ENCODE data around the gene NUDT15. TPM values are rescaled to one million over a fixed set of nuclear protein-coding genes. Genes with fewer than 3 reads are reported as not detected.

NUDT15 gene
- total RNA-seq, 1 experiment from 2014 or later = 38.6 TPM

DNA sequence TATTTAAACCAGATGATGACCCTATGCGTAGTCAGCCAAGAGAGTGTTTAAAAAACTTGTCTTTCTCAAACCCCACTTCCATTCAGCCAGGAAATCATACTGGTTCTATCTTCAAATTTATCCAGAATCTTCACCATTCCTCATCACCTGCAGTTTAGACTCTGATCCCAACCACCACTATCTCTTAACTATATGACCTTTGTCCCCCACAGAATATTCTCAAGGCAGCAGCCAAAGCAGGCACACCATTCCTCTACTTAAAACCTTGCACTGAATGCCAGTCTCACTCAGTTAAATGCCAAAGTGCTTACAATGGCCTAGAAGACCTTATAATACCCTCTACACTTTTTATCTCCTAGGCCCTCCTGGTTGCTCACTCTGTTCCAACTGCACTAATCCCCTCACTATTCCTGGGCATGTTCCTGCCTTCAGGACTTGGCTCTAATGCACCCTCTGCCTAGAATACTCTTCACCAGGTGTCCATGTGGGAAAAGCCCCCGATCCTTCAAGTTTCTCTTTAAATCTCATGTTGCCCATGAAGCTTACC, 46.5 kb upstream of the NUDT15 start:
- no peaks in the 10 kb centered on the region for H3K9me2 ChIP-seq (ENCODE audit: insufficient read depth)
- no peak overlapping the region for H2AFZ ChIP-seq (ENCODE audit: low read depth, low read length, poor library complexity, severe bottlenecking)
- no peaks in the 10 kb centered on the region for H3K4me1 ChIP-seq (ENCODE audit: control insufficient read depth in 1 of 2, insufficient read depth in 2 of 2, low read length in 2 of 2)
- no peaks in the 10 kb centered on the region for H4K20me1 ChIP-seq (ENCODE audit: insufficient read depth)
- POLR2A ChIA-PET = no interaction called here
- no peak overlapping the region for H3K4me3 ChIP-seq (replicated peaks in 1 of 2; ENCODE audit: low read depth in 1 of 2, low read length in 2 of 2)
- H3K4me2 ChIP-seq (ENCODE audit: low read length) = no peak overlapping the region
- no peak for DNase-seq (ENCODE audit: low read depth, low spot score)
- TF ChIP-seq SP1 (IDR thresholded peaks at IDR 0.05; ENCODE audit: low read depth) (no peak), ZFX (IDR thresholded peaks at IDR 0.05) (no peak), EZH2phosphoT487 (IDR thresholded peaks at IDR 0.05; ENCODE audit: borderline replicate concordance) (no peak), EZH2 (IDR thresholded peaks at IDR 0.05) (no peak), EGR1 (IDR thresholded peaks at IDR 0.05; ENCODE audit: low read depth) (no peak), ZNF274 (IDR thresholded peaks at IDR 0.05; ENCODE audit: low read depth, low read length) (no peak), RAD21 (IDR thresholded peaks at IDR 0.05; ENCODE audit: low read depth) (no peak)
- peaks cover 39% of the 10 kb centered on the region for H3K79me2 ChIP-seq (ENCODE audit: insufficient read depth, low read length)
- CTCF ChIA-PET = no interaction called here
- H3K9me3 ChIP-seq (ENCODE audit: control insufficient read depth in 1 of 2, insufficient read depth in 1 of 2, low read depth in 1 of 2, low read length in 2 of 2) = no peaks in the 10 kb centered on the region
- peaks cover 0 to 6% of the 10 kb centered on the region in 2 experiments; a peak in 2 of 4 replicates for H3K36me3 ChIP-seq (ENCODE audit: control insufficient read depth in 1 of 2, insufficient read depth in 2 of 2, low read length in 2 of 2)
- no peaks in the 10 kb centered on the region for H3K27me3 ChIP-seq (ENCODE audit: insufficient read depth, low read length)
- ATAC-seq = no peak
- no TSS peak for BruUV-seq (replicated peaks)
- intact Hi-C loops (cut with micrococcal nuclease) = no loop called here
- no peak overlapping the region for H3K27ac ChIP-seq (ENCODE audit: low read depth, low read length)
- no peak overlapping the region for H3K9ac ChIP-seq (ENCODE audit: low read length)
- RAD21 ChIA-PET (ENCODE audit: low non-redundant PET in 1 of 2, low total read pairs in 2 of 2, uncharacterized antibody in 2 of 2, unreplicated experiment in 2 of 2) = no interaction called here

- BruUV-seq (replicated peaks) = no TSS peak
- Histone ChIP-seq H2AFZ (ENCODE audit: low read depth, low read length, poor library complexity, severe bottlenecking) (no peak overlapping the region), H3K27me3 (ENCODE audit: insufficient read depth, low read length) (no peaks in the 10 kb centered on the region), H3K79me2 (ENCODE audit: insufficient read depth, low read length) (peaks cover 45% of the 10 kb centered on the region), H4K20me1 (ENCODE audit: insufficient read depth) (no peaks in the 10 kb centered on the region), H3K27ac (ENCODE audit: low read depth, low read length) (no peak overlapping the region), H3K4me1 (ENCODE audit: control insufficient read depth in 1 of 2, insufficient read depth in 2 of 2, low read length in 2 of 2) (no peaks in the 10 kb centered on the region), H3K9me2 (ENCODE audit: insufficient read depth) (no peaks in the 10 kb centered on the region), H3K4me2 (ENCODE audit: low read length) (no peak overlapping the region), H3K9me3 (ENCODE audit: control insufficient read depth in 1 of 2, insufficient read depth in 1 of 2, low read depth in 1 of 2, low read length in 2 of 2) (no peaks in the 10 kb centered on the region), H3K4me3 (replicated peaks in 1 of 2; ENCODE audit: low read depth in 1 of 2, low read length in 2 of 2) (no peak overlapping the region), H3K36me3 (ENCODE audit: control insufficient read depth in 1 of 2, insufficient read depth in 2 of 2, low read length in 2 of 2) (peaks cover 0 to 6% of the 10 kb centered on the region in 2 experiments; a peak in 2 of 4 replicates), H3K9ac (ENCODE audit: low read length) (no peak overlapping the region)
- TF ChIP-seq CBX3 (IDR thresholded peaks at IDR 0.05; ENCODE audit: low read depth) = no peak
- no peak for TF ChIP-seq POLR2A (IDR thresholded peaks at IDR 0.05; ENCODE audit: borderline replicate concordance, extremely low read depth, insufficient read depth, insufficient read length)
- TF ChIP-seq RAD21 (IDR thresholded peaks at IDR 0.05; ENCODE audit: low read depth) = no peak
- TF ChIP-seq, protein P1, sequence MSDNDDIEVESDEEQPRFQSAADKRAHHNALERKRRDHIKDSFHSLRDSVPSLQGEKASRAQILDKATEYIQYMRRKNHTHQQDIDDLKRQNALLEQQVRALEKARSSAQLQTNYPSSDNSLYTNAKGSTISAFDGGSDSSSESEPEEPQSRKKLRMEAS (IDR thresholded peaks at IDR 0.05) = no peak
- no peak for TF ChIP-seq YY1 (IDR thresholded peaks at IDR 0.05; ENCODE audit: extremely low read depth, insufficient replicate concordance, low read depth, low read length)
- no peak for TF ChIP-seq EGR1 (IDR thresholded peaks at IDR 0.05; ENCODE audit: low read depth)
- intact Hi-C loops (cut with micrococcal nuclease) = no loop called here
- ChIA-PET POLR2A (no interaction called here), CTCF (no interaction called here), RAD21 (ENCODE audit: low non-redundant PET in 1 of 2, low total read pairs in 2 of 2, uncharacterized antibody in 2 of 2, unreplicated experiment in 2 of 2) (no interaction called here)
- ATAC-seq = no peak
- no peak for DNase-seq (ENCODE audit: low read depth, low spot score)
Measured at GRCh38 chr13:47991859-47992258, 45.7 kb upstream of the NUDT15 start.
